ENCODE data around the gene FBXL7. TPM values are rescaled to one million over a fixed set of nuclear protein-coding genes. Genes with fewer than 3 reads are reported as not detected.
A peak's percentile ranks its signal among the peaks of the same experiment; 100 is the strongest.

FBXL7 gene
- total RNA-seq, 1 experiment from 2014 or later = 15.1 TPM

GRCh38 chr5:15717001-15717400, 217.0 kb downstream of the FBXL7 start:
- no peaks in the 10 kb centered on the region for H3K27me3 ChIP-seq
- no peak for DNase-seq
- no peak overlapping the region for H3K4me3 ChIP-seq
- no peaks in the 10 kb centered on the region for H3K4me1 ChIP-seq
- H3K9me3 ChIP-seq (replicated peaks) = no peaks in the 10 kb centered on the region
- H3K36me3 ChIP-seq = no peaks in the 10 kb centered on the region
- H3K27ac ChIP-seq = no peak overlapping the region

DNA sequence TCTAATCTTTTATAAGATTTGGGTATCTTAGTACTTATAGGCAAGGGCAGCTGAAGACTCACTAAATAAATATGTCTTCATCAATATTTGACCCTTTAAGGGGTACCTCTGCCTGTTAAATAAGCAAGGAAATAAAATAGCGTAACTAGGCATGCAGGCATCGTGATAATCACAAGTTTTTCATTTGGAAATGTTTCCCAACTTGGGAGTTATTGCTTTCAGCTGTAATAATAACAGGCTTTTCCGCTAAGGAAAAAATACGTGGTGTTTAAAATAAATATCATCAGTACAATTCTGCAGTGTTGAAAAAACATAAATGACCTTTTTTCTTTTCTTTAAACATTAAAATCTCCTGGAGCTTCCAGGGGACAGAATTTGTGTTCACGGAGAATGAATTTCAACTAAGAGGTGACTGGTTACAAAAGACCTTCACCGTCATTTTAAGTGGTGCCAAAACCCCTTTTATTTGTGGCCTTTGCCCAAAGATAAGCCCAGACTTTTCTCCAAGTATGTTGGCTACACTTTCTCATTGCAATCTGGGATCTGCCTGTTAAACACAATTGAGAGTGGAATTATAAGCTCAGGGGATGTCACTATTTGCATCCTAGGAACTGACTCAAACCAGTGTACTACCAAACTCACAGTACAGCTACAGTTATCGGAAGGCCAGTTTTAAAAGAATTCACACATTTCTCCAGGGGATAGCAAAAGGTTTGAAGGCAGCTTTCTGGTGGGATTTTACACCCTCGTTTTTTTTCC, 218.6 kb downstream of the FBXL7 start:
- Histone ChIP-seq H3K27me3 (no peaks in the 10 kb centered on the region), H3K27ac (no peak overlapping the region), H3K4me3 (no peak overlapping the region)

GRCh38 chr5:15719784-15720183, 219.8 kb downstream of the FBXL7 start:
- Histone ChIP-seq H3K9me3 (replicated peaks) (no peaks in the 10 kb centered on the region), H3K4me1 (no peaks in the 10 kb centered on the region), H3K27ac (no peak overlapping the region), H3K4me3 (no peak overlapping the region), H3K27me3 (no peaks in the 10 kb centered on the region), H3K36me3 (no peaks in the 10 kb centered on the region)
- DNase-seq = peak in 1 of 2 experiments; percentile 4

More for the DNA sequence above, 218.6 kb downstream of the FBXL7 start:
- H3K4me1 ChIP-seq = no peaks in the 10 kb centered on the region
- no peak for DNase-seq
- no peaks in the 10 kb centered on the region for H3K36me3 ChIP-seq
- no peaks in the 10 kb centered on the region for H3K9me3 ChIP-seq (replicated peaks)

DNA sequence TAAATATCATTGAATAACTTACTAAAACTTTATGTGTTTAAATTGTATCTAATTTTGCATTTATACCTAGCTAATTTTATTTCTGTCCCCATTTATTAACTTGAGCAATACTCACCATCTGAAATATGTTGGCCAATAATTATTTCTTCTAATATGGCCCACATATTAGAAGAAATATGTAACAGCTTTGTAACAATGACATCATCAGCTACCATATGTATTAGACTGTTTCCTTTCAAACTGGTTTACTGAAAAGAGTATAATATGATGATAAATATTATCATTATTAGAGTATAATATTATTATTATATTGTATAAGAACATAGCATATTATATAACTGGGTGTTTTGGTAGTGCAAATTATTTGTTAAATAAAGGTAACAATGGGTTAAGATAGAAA, 220.5 kb downstream of the FBXL7 start:
- no peaks in the 10 kb centered on the region for H3K9me3 ChIP-seq (replicated peaks)
- no peaks in the 10 kb centered on the region for H3K36me3 ChIP-seq
- no peaks in the 10 kb centered on the region for H3K27me3 ChIP-seq
- H3K27ac ChIP-seq = no peak overlapping the region
- H3K4me1 ChIP-seq = no peaks in the 10 kb centered on the region
- H3K4me3 ChIP-seq = no peak overlapping the region
- DNase-seq = no peak

DNA sequence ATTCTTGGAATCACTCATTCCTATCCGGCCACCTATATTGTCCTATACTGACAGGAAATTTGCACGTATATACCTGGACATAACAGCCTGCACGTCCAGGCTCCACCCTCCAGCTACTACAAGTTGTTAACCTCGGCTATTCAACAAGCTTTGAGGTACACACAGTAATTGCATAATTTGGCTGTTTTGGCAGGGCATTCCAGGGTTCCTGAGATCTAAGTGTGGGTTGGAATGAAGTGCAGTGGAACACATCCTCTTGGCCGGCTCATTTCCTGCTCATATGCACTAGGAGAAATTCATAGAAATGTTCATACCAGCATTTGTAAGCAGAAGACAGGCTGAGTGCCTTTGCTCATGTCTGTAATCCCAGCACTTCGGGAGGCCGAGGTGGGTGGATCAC, 222.3 kb downstream of the FBXL7 start:
- Histone ChIP-seq H3K27me3 (no peaks in the 10 kb centered on the region), H3K27ac (no peak overlapping the region), H3K9me3 (replicated peaks) (no peaks in the 10 kb centered on the region), H3K4me3 (no peak overlapping the region), H3K4me1 (no peaks in the 10 kb centered on the region), H3K36me3 (no peaks in the 10 kb centered on the region)
- DNase-seq = no peak

GRCh38 chr5:15727375-15727774, 227.4 kb downstream of the FBXL7 start:
- Histone ChIP-seq H3K27me3 (no peaks in the 10 kb centered on the region), H3K9me3 (replicated peaks) (no peaks in the 10 kb centered on the region), H3K4me1 (no peaks in the 10 kb centered on the region), H3K4me3 (no peak overlapping the region), H3K27ac (no peak overlapping the region), H3K36me3 (no peaks in the 10 kb centered on the region)
- no peak for DNase-seq

DNA sequence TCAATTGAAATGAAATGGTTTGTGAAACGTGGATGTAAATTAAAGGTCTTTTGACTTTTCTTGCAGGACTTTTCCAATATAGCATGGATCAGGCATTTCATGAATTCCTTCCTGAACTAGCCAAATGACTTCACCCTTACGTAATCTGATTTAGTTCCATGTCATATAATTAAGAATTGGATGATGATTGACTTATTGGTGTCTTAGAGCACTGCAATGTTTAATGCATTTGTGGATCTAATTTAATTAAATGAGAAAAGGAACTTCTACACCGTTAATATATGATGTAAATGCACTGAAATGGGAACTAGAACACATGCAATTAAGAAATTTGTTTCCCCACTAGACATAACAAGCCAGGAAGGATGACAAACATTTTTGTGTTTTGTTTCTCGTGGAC, 228.8 kb downstream of the FBXL7 start:
- Histone ChIP-seq H3K27me3 (no peaks in the 10 kb centered on the region), H3K4me1 (no peaks in the 10 kb centered on the region), H3K9me3 (replicated peaks) (no peaks in the 10 kb centered on the region), H3K27ac (no peak overlapping the region), H3K4me3 (no peak overlapping the region), H3K36me3 (no peaks in the 10 kb centered on the region)
- no peak for DNase-seq

DNA sequence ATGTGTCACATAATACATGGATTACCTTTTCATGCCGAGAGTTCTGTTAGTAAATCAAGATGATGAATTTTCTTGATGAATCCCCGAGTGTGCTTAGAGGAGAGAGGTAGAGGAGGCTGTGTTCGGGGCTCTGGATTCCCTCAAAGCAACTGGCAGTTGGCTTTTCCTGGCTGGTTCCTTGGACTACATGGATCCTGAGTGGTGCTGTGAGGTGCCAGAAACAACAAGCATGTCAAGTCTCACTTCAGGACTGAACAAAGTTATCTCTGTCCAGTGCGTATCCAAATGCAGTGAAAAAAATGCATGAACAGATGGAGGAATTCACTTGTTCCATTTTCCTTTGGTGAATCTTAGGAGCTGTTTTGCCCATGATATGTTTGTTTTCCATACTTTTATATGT, 231.7 kb downstream of the FBXL7 start:
- DNase-seq = no peak
- Histone ChIP-seq H3K4me1 (no peaks in the 10 kb centered on the region), H3K9me3 (replicated peaks) (no peaks in the 10 kb centered on the region), H3K36me3 (no peaks in the 10 kb centered on the region), H3K27ac (no peak overlapping the region), H3K27me3 (no peaks in the 10 kb centered on the region), H3K4me3 (no peak overlapping the region)

GRCh38 chr5:15734058-15734457, 234.1 kb downstream of the FBXL7 start:
- H3K9me3 ChIP-seq (replicated peaks) = no peaks in the 10 kb centered on the region
- H3K27me3 ChIP-seq = no peaks in the 10 kb centered on the region

DNA sequence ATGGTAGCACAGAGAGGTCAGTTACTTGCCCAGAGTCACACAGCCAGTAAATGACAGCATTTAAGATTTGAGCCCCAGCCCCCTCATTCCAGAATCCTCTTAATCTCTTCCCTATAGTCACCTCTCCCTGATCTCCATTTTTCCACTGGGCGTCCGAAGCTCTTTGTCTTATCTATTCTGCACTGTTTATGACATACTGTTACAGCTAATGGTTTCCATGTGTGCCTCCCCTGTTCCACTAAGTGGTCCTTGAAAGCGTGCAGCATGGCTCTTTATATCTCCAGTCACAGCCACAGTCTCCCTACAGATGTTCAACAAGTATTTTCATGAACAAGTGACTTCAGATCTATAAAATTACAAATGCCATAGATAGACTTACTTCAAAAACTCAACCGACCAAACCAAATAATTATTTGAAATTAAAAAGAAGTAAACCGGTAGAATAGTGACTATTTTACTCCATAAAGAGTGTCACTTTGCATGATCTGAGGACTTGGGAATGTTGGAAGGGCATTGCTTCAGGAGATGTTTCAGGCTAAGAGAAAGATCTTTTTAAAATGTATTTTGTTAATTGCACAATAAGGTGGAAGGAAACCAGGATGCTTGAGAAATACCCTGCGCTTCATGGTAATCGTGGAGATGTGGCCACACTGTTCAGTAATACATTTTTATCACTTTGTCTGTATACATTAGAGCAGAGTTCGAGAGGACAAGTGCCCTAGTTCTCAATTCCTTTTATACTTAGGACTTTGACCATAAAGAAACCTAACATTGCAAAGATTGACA, 237.2 kb downstream of the FBXL7 start:
- H3K9me3 ChIP-seq (replicated peaks) = no peaks in the 10 kb centered on the region
- no peaks in the 10 kb centered on the region for H3K4me1 ChIP-seq
- DNase-seq = no peak
- no peak overlapping the region for H3K27ac ChIP-seq
- H3K36me3 ChIP-seq = no peaks in the 10 kb centered on the region
- no peak overlapping the region for H3K4me3 ChIP-seq
- no peaks in the 10 kb centered on the region for H3K27me3 ChIP-seq

More at GRCh38 chr5:15734058-15734457, 234.1 kb downstream of the FBXL7 start:
- no peak overlapping the region for H3K4me3 ChIP-seq
- H3K36me3 ChIP-seq = no peaks in the 10 kb centered on the region
- no peaks in the 10 kb centered on the region for H3K4me1 ChIP-seq
- DNase-seq = no peak
- H3K27ac ChIP-seq = no peak overlapping the region

DNA sequence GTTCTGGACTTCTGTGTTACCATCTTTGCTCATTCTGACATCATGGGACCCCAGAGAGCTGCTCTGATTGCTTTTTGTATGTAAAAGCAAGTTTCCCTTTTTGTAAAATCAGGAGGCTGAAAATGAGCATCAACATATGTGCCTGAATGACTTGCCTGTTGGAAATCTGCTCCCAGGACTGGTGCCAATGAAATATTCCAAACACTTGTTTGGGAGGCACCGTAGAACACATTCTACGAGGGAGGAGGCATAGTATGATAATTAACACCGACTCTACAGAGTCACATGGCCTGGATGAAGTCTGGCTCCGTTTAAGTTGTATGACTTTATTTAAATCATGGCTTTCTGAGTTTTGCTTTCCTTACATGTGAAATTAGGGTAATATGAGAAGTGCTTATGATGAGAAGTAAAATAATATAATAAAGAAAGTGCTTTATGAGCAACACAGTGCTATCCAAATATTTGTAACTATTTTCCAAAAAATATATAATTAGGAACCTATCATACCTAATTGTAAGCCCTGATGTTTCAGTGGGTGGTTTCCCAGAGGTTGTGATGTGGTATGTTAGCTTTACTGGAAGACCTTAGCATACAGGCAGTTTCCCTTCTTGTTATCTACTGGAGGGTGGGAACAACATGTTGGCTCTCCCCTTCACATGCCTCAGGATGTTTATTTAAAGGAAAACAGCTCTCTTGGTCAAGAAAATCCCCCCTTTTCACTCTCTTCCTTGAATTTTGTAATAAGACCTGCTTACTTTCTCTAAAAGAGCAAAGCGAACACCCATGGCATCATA, 238.1 kb downstream of the FBXL7 start:
- no peaks in the 10 kb centered on the region for H3K4me1 ChIP-seq
- H3K27ac ChIP-seq = no peak overlapping the region
- H3K27me3 ChIP-seq = no peaks in the 10 kb centered on the region
- no peak for DNase-seq
- H3K9me3 ChIP-seq (replicated peaks) = no peaks in the 10 kb centered on the region
- H3K4me3 ChIP-seq = no peak overlapping the region
- no peaks in the 10 kb centered on the region for H3K36me3 ChIP-seq

- H3K4me1 ChIP-seq = no peaks in the 10 kb centered on the region
- no peak for DNase-seq
- H3K9me3 ChIP-seq (replicated peaks) = no peaks in the 10 kb centered on the region
- H3K27me3 ChIP-seq = no peaks in the 10 kb centered on the region
- H3K4me3 ChIP-seq = no peak overlapping the region
- no peak overlapping the region for H3K27ac ChIP-seq
- no peaks in the 10 kb centered on the region for H3K36me3 ChIP-seq
These were observed 240.4 kb downstream of the FBXL7 start for GRCh38 chr5:15740383-15740782.

GRCh38 chr5:15741591-15741990, 241.6 kb downstream of the FBXL7 start:
- no peaks in the 10 kb centered on the region for H3K27me3 ChIP-seq
- H3K36me3 ChIP-seq = no peaks in the 10 kb centered on the region
- no peak overlapping the region for H3K27ac ChIP-seq
- no peaks in the 10 kb centered on the region for H3K9me3 ChIP-seq (replicated peaks)
- no peak for DNase-seq
- peaks cover 8% of the 10 kb centered on the region; the same call in 1 of the 2 replicates for H3K4me1 ChIP-seq
- H3K4me3 ChIP-seq = no peak overlapping the region

GRCh38 chr5:15746833-15747232, 246.9 kb downstream of the FBXL7 start:
- peaks cover 13% of the 10 kb centered on the region; the same call in 1 of the 2 replicates for H3K4me1 ChIP-seq
- no peaks in the 10 kb centered on the region for H3K9me3 ChIP-seq (replicated peaks)
- peak; percentile 12 to 55 for DNase-seq
- no peaks in the 10 kb centered on the region for H3K27me3 ChIP-seq
- H3K4me3 ChIP-seq = no peak overlapping the region
- H3K36me3 ChIP-seq = no peaks in the 10 kb centered on the region
- peak overlapping the region; percentile 60 for H3K27ac ChIP-seq

DNA sequence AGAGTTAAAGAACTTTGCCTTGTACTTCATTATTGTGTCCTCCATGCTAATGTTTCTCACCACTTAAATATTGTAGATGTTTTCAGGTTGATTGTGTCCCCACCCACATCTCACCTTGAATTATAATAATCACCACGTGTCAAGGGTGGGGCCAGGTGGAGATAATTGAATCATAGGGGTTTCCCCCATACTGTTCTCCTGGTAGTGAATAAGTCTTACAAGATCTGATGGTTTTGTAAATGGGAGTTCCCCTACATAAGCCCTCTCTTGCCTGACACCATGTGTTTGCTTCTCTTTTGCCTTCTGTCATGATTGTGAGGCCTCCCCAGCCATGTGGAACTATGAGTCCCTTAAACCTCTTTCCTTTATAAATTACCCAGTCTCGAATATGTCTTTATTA, 248.3 kb downstream of the FBXL7 start:
- Histone ChIP-seq H3K36me3 (no peaks in the 10 kb centered on the region), H3K4me1 (peaks cover 13% of the 10 kb centered on the region; the same call in 1 of the 2 replicates), H3K9me3 (replicated peaks) (no peaks in the 10 kb centered on the region), H3K27ac (no peak overlapping the region), H3K4me3 (no peak overlapping the region), H3K27me3 (no peaks in the 10 kb centered on the region)
- no peak for DNase-seq

Data from SJCRH30 (cell line).